ENCODE results near the gene ACLY.

ACLY gene

GRCh38 chr17:41871789-41872188 is 47.0 kb downstream of the ACLY start:
- no peak for TF ChIP-seq GABPA (IDR thresholded peaks at IDR 0.05; ENCODE audit: low read depth)
- no peak for TF ChIP-seq REST (IDR thresholded peaks at IDR 0.05; ENCODE audit: insufficient replicate concordance, low read depth)
- no peak for TF ChIP-seq SPI1 (IDR thresholded peaks at IDR 0.05; ENCODE audit: borderline replicate concordance, low read depth)
- no peak for TF ChIP-seq POLR2AphosphoS5 (IDR thresholded peaks at IDR 0.05; ENCODE audit: low read depth)
- Histone ChIP-seq H3K27ac (replicated peaks) (no peak overlapping the region), H3K4me3 (replicated peaks; ENCODE audit: insufficient read depth, low read length) (no peak overlapping the region), H3K27me3 (ENCODE audit: insufficient read depth, poor library complexity, severe bottlenecking) (no peaks in the 10 kb centered on the region)
- no peak for DNase-seq (ENCODE audit: low read depth in 1 of 2, low spot score in 1 of 2)

- Histone ChIP-seq H3K4me3 (replicated peaks; ENCODE audit: insufficient read depth, low read length) (no peak overlapping the region), H3K27ac (replicated peaks) (no peak overlapping the region), H3K27me3 (ENCODE audit: insufficient read depth, poor library complexity, severe bottlenecking) (no peaks in the 10 kb centered on the region)
- no peak for DNase-seq (ENCODE audit: low read depth in 1 of 2, low spot score in 1 of 2)
- TF ChIP-seq GABPA (IDR thresholded peaks at IDR 0.05; ENCODE audit: low read depth) (no peak), POLR2AphosphoS5 (IDR thresholded peaks at IDR 0.05; ENCODE audit: low read depth) (no peak), SPI1 (IDR thresholded peaks at IDR 0.05; ENCODE audit: borderline replicate concordance, low read depth) (no peak), REST (IDR thresholded peaks at IDR 0.05; ENCODE audit: insufficient replicate concordance, low read depth) (no peak), CTCF (IDR thresholded peaks at IDR 0.05; ENCODE audit: insufficient read depth, low read length) (no peak)
Observed at GRCh38 chr17:41870627-41871026, 48.1 kb downstream of the ACLY start.

- Histone ChIP-seq H3K27me3 (ENCODE audit: insufficient read depth, poor library complexity, severe bottlenecking) (no peaks in the 10 kb centered on the region), H3K27ac (replicated peaks) (no peak overlapping the region), H3K4me3 (replicated peaks; ENCODE audit: insufficient read depth, low read length) (no peak overlapping the region)
- TF ChIP-seq CTCF (IDR thresholded peaks at IDR 0.05; ENCODE audit: insufficient read depth, low read length) (no peak), POLR2AphosphoS5 (IDR thresholded peaks at IDR 0.05; ENCODE audit: low read depth) (no peak), SPI1 (IDR thresholded peaks at IDR 0.05; ENCODE audit: borderline replicate concordance, low read depth) (no peak), GABPA (IDR thresholded peaks at IDR 0.05; ENCODE audit: low read depth) (no peak)
- DNase-seq (ENCODE audit: low read depth in 1 of 2, low spot score in 1 of 2) = no peak
Observed at GRCh38 chr17:41870097-41870496, 48.7 kb downstream of the ACLY start.

GRCh38 chr17:41869426-41869825 is 49.3 kb downstream of the ACLY start:
- TF ChIP-seq GABPA (IDR thresholded peaks at IDR 0.05; ENCODE audit: low read depth) (no peak), CTCF (IDR thresholded peaks at IDR 0.05; ENCODE audit: insufficient read depth, low read length) (no peak), REST (IDR thresholded peaks at IDR 0.05; ENCODE audit: insufficient replicate concordance, low read depth) (no peak), POLR2AphosphoS5 (IDR thresholded peaks at IDR 0.05; ENCODE audit: low read depth) (no peak), SPI1 (IDR thresholded peaks at IDR 0.05; ENCODE audit: borderline replicate concordance, low read depth) (no peak)
- Histone ChIP-seq H3K27me3 (ENCODE audit: insufficient read depth, poor library complexity, severe bottlenecking) (no peaks in the 10 kb centered on the region), H3K4me3 (replicated peaks; ENCODE audit: insufficient read depth, low read length) (no peak overlapping the region), H3K27ac (replicated peaks) (no peak overlapping the region)
- no peak for DNase-seq (ENCODE audit: low read depth in 1 of 2, low spot score in 1 of 2)
